ENCODE measurements around the gene NDEL1.

DNA sequence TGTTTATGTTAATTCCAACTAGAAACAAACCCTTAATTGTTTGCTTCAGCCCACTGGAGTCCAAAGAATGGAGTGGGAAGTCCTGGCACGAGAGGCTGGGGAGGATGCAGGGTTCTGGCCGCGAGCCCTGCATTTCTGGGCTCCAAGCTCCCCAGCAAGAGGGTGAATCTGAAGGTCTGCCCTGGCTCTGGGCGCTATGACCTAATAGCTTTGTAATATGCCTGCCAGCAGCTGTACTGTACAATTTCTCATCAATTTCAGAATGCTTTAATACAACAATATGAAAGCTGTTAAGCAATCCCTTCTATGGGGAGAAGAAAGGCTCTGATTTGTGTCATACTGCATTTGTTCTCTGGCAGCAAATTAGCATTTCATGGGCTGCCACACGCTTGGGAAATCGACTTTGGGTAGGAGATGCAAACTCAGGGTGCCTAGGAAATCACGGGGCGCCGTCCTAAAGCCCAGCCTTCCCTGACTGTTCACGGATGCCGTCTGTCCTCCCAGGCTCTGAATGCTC lies 43.8 kb downstream of the NDEL1 start:
- TF ChIP-seq SRF (IDR thresholded peaks at IDR 0.05; ENCODE audit: low read depth) (no peak), POLR2A (IDR thresholded peaks at IDR 0.05; ENCODE audit: borderline replicate concordance, extremely low read depth, insufficient read depth, insufficient read length) (no peak), YY1 (IDR thresholded peaks at IDR 0.05; ENCODE audit: extremely low read depth, insufficient replicate concordance, low read depth, low read length) (no peak), EZH2 (IDR thresholded peaks at IDR 0.05) (no peak), JUND (IDR thresholded peaks at IDR 0.05) (no peak), RAD21 (IDR thresholded peaks at IDR 0.05; ENCODE audit: low read depth) (no peak), ZNF274 (IDR thresholded peaks at IDR 0.05; ENCODE audit: low read depth, low read length) (no peak), FOSL1 (IDR thresholded peaks at IDR 0.05; ENCODE audit: low read depth) (no peak)
- TF ChIP-seq, protein P1, sequence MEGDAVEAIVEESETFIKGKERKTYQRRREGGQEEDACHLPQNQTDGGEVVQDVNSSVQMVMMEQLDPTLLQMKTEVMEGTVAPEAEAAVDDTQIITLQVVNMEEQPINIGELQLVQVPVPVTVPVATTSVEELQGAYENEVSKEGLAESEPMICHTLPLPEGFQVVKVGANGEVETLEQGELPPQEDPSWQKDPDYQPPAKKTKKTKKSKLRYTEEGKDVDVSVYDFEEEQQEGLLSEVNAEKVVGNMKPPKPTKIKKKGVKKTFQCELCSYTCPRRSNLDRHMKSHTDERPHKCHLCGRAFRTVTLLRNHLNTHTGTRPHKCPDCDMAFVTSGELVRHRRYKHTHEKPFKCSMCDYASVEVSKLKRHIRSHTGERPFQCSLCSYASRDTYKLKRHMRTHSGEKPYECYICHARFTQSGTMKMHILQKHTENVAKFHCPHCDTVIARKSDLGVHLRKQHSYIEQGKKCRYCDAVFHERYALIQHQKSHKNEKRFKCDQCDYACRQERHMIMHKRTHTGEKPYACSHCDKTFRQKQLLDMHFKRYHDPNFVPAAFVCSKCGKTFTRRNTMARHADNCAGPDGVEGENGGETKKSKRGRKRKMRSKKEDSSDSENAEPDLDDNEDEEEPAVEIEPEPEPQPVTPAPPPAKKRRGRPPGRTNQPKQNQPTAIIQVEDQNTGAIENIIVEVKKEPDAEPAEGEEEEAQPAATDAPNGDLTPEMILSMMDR (IDR thresholded peaks at IDR 0.05 in 2 of 3, conservative IDR thresholded peaks at IDR 0.05 in 1 of 3; ENCODE audit: borderline replicate concordance in 1 of 3, insufficient read depth in 1 of 3, low read depth in 2 of 3, low read length in 2 of 3): no peak
- TF ChIP-seq, protein P2, sequence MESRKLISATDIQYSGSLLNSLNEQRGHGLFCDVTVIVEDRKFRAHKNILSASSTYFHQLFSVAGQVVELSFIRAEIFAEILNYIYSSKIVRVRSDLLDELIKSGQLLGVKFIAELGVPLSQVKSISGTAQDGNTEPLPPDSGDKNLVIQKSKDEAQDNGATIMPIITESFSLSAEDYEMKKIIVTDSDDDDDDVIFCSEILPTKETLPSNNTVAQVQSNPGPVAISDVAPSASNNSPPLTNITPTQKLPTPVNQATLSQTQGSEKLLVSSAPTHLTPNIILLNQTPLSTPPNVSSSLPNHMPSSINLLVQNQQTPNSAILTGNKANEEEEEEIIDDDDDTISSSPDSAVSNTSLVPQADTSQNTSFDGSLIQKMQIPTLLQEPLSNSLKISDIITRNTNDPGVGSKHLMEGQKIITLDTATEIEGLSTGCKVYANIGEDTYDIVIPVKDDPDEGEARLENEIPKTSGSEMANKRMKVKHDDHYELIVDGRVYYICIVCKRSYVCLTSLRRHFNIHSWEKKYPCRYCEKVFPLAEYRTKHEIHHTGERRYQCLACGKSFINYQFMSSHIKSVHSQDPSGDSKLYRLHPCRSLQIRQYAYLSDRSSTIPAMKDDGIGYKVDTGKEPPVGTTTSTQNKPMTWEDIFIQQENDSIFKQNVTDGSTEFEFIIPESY (IDR thresholded peaks at IDR 0.05; ENCODE audit: extremely low read depth, insufficient replicate concordance, low read length): no peak
- TF ChIP-seq, protein P3, sequence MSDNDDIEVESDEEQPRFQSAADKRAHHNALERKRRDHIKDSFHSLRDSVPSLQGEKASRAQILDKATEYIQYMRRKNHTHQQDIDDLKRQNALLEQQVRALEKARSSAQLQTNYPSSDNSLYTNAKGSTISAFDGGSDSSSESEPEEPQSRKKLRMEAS (IDR thresholded peaks at IDR 0.05): no peak

Data from HCT116 (cell line).